HepG2 (cell line): ENCODE data around the gene LANCL2. TPM values are rescaled to one million over a fixed set of nuclear protein-coding genes. Genes with fewer than 3 reads are reported as not detected.

Source experiments
- ATAC-seq: fragments of 200-7000 bp; cut with Tn5 transposase; 3 replicates; pipeline ENCODE4 v1.9.1; 2020; ENCODE audit warnings: mild to moderate bottlenecking, moderate library complexity
- BruUV-seq: library from RNA; stranded (reverse); fragments of 400-500 nt; replicated peaks from 2 replicates; lab custom pipeline; 2021; lab: Mats Ljungman, UMichigan
- CTCF ChIA-PET: fragments of 300-600 bp; formaldehyde crosslinking; extraction: SDS; loops from one replicate; lab custom pipeline; 2021; ENCODE audit warnings: low total read pairs, inconsistent platforms, low intra/inter-chr PET ratio; lab: Yijun Ruan, JAX
- POLR2A ChIA-PET: fragments of 350-600 bp; sonication (Branson Sonifier 250); formaldehyde crosslinking; loops from one replicate; lab custom pipeline; 2020; ENCODE audit warnings: antibody characterized with exemption, inconsistent platforms; lab: Yijun Ruan, JAX
- DNase-seq: peaks from one replicate; pipeline ENCODE4 v3.0.0-alpha.2; 2015; ENCODE audit warnings: low spot score
- FAIRE-seq: peaks from 3 replicates; lab custom pipeline; 2011; peaks lifted over from hg19 to GRCh38; lab: Jason Lieb, UNC
- H2AFZ ChIP-seq: one replicate; pipeline ENCODE4 v1.6.1; 2011; ENCODE audit warnings: low read length, inconsistent platforms
- H3K27ac ChIP-seq: fragments of 300-600 bp; 3 replicates; pipeline ENCODE4 v1.8.0; 2011; ENCODE audit warnings: mixed run types, mild to moderate bottlenecking, mixed read lengths, low read length, inconsistent platforms; ENCODE audit not compliant: insufficient read depth; ENCODE audit errors: extremely low read length
- H3K27me3 ChIP-seq, 2 experiments: fragments of 200-600 bp in 1 of 2; 2 replicates in 1 of 2; 3 replicates in 1 of 2; pipeline versions ENCODE4 v1.6.0 to v1.8.0; 2011; ENCODE audit warnings: low read length in 2 of 2, mild to moderate bottlenecking in 2 of 2, moderate library complexity in 2 of 2, inconsistent platforms in 1 of 2; ENCODE audit not compliant: insufficient read depth in 2 of 2, control insufficient read depth in 1 of 2
- H3K36me3 ChIP-seq, 2 experiments: fragments of 200-600 bp in 1 of 2; replicated peaks in 1 of 2; 2 replicates in 1 of 2; 3 replicates in 1 of 2; pipeline versions ENCODE4 v1.5.1 to v1.8.0; 2011; ENCODE audit warnings: low read length in 2 of 2, inconsistent platforms in 1 of 2; ENCODE audit not compliant: insufficient read depth in 2 of 2, control insufficient read depth in 1 of 2
- H3K4me1 ChIP-seq: 2 replicates; pipeline ENCODE4 v1.5.1; 2012; ENCODE audit warnings: low read length, inconsistent platforms; ENCODE audit not compliant: insufficient read depth
- H3K4me2 ChIP-seq: 2 replicates; pipeline ENCODE4 v1.6.0; 2011; ENCODE audit warnings: low read depth, low read length, inconsistent platforms
- H3K4me3 ChIP-seq, 3 experiments: fragments of 200-600 bp in 1 of 3; sonication (generic), shearing (Covaris generic) in 1 of 3; replicated peaks in 1 of 3; 2 replicates each; pipeline ENCODE4 v1.5.1; 2011 to 2016; ENCODE audit warnings: low read length in 3 of 3, inconsistent platforms in 2 of 3, low read depth in 2 of 3, mild to moderate bottlenecking in 2 of 3, control low read depth in 1 of 3, mixed read lengths in 1 of 3; ENCODE audit not compliant: insufficient read depth in 1 of 3
- H3K79me2 ChIP-seq: one replicate; pipeline ENCODE4 v1.6.1; 2011; ENCODE audit warnings: low read length, inconsistent platforms; ENCODE audit not compliant: insufficient read depth
- H3K9ac ChIP-seq: 2 replicates; pipeline ENCODE4 v1.6.0; 2011; ENCODE audit warnings: mild to moderate bottlenecking, low read depth, low read length, inconsistent platforms; ENCODE audit not compliant: insufficient read depth
- H3K9me3 ChIP-seq: 2 replicates; pipeline ENCODE4 v1.5.1; 2012; ENCODE audit warnings: mild to moderate bottlenecking, low read length
- H4K20me1 ChIP-seq: 2 replicates; pipeline ENCODE4 v1.6.0; 2011; ENCODE audit warnings: inconsistent platforms, mild to moderate bottlenecking, low read length, moderate library complexity; ENCODE audit not compliant: insufficient read depth
- ATM ChIP-seq: fragments of 450-650 bp; IDR thresholded peaks from 2 replicates; pipeline ENCODE4 v1.7.1; 2017; ENCODE audit warnings: mild to moderate bottlenecking, borderline replicate concordance
- GLI4 ChIP-seq: sonication (generic); formaldehyde crosslinking; IDR thresholded peaks from 2 replicates; pipeline ENCODE4 v1.5.1; 2020; ENCODE audit warnings: missing genetic modification reagents, mild to moderate bottlenecking, moderate library complexity, borderline replicate concordance
- ISL2 ChIP-seq: sonication (generic); formaldehyde crosslinking; IDR thresholded peaks from 2 replicates; pipeline ENCODE4 v1.5.0; 2020; ENCODE audit warnings: missing genetic modification reagents
- MZF1 ChIP-seq: sonication (generic); formaldehyde crosslinking; IDR thresholded peaks from 2 replicates; pipeline ENCODE4 v1.8.1; 2023; ENCODE audit warnings: mild to moderate bottlenecking, missing genetic modification reagents, borderline replicate concordance
- RAD51 ChIP-seq: fragments of 450-650 bp; IDR thresholded peaks from 2 replicates; pipeline ENCODE4 v1.6.1; 2016; ENCODE audit warnings: borderline replicate concordance
- TAF15 ChIP-seq: fragments of 200-400 bp; formaldehyde crosslinking; IDR thresholded peaks from one replicate; pipeline ENCODE4 v1.6.1; 2018; ENCODE audit warnings: mild to moderate bottlenecking, low read depth, low read length; ENCODE audit not compliant: poor library complexity, severe bottlenecking
- ZNF788 ChIP-seq: sonication (generic); formaldehyde crosslinking; IDR thresholded peaks from 2 replicates; pipeline ENCODE4 v1.5.0; 2020; ENCODE audit warnings: mild to moderate bottlenecking, missing genetic modification reagents, borderline replicate concordance
- ZNF878 ChIP-seq: sonication (generic); formaldehyde crosslinking; IDR thresholded peaks from 2 replicates; pipeline ENCODE4 v1.8.1; 2023; ENCODE audit warnings: mild to moderate bottlenecking, missing genetic modification reagents, moderate library complexity
- ZSCAN30 ChIP-seq: sonication (generic); formaldehyde crosslinking; IDR thresholded peaks from 2 replicates; pipeline ENCODE4 v1.5.0; 2020; ENCODE audit warnings: mild to moderate bottlenecking, missing genetic modification reagents
- WGBS: methylation state at CpG from one replicate; pipeline ENCODE4 v1.1.6; 2017; ENCODE audit warnings: low lambda C conversion rate; 5-methylcytosine and 5-hydroxymethylcytosine counted together
- in situ Hi-C: cut with HindIII; loops from 2 replicates; pipeline ENCODE4 v1.10.0; 2017; ENCODE audit warnings: low pct_unique_long_range_greater_than_20kb; ENCODE audit not compliant: extremely low pct_ligation_motif_present
- intact Hi-C: fragments of 100-400 bp; cut with micrococcal nuclease; formaldehyde crosslinking; loops from one replicate; pipeline ENCODE4 v1.10.0; 2022; ENCODE audit not compliant: unreplicated experiment
- polyA plus RNA-seq, 8 experiments: library from polyadenylated mRNA; depleted of rRNA in 3 of 8; stranded (reverse) in 7 of 8; unstranded in 1 of 8; fragments of >200 nt; fragmentation: Illumina TruSeq in 4 of 8; extraction: Trizol in 4 of 8; gene quantifications; 2 replicates each; pipeline versions ENCODE4 v1.2.1 to v1.2.3, GENCODE V29; 2011 to 2016; ENCODE audit warnings: low read depth in 4 of 8, missing spikeins in 1 of 8, mixed read lengths in 1 of 8; ENCODE audit not compliant: insufficient read depth in 1 of 8
- total RNA-seq, 5 experiments: library from RNA; depleted of rRNA; stranded (reverse); fragments of >200 nt; fragmentation: Illumina TruSeq; extraction: Trizol; gene quantifications; 2 replicates each; pipeline ENCODE4 v1.2.3, GENCODE V29; 2016; ENCODE audit warnings: low read depth in 1 of 5
- TF ChIP-seq, protein P1 (sequence below): sonication (generic); formaldehyde crosslinking; IDR thresholded peaks from 2 replicates; pipeline ENCODE4 v1.5.1; 2020; ENCODE audit warnings: mild to moderate bottlenecking, missing genetic modification reagents

Gene LANCL2
- total and polyA plus RNA-seq, 2 of the 13 experiments (the other 11 are each of a cell fraction or from before 2014, with no cell fraction given): 10.0 to 13.8 TPM

- ChIA-PET CTCF (no interaction called here), POLR2A (no interaction called here)
- in situ Hi-C loops (loop anchor here (10.0 kb wide), 1 partner anchor 157 kb away; no protein-coding TSS in a partner anchor), intact Hi-C loops (no loop called here)
- H2AFZ ChIP-seq: no peak overlapping the region
- peaks cover 6% of the 10 kb centered on the region; the same call in 1 of the 2 replicates for H3K4me1 ChIP-seq
- no peak for ATAC-seq
- FAIRE-seq: no peak
- no peak for DNase-seq
- H3K4me3 ChIP-seq: no peak overlapping the region
- 100% methylated on average over 1 of the region's 1 CpG for WGBS
- H3K9me3 ChIP-seq: no peaks in the 10 kb centered on the region
- TF ChIP-seq, protein P1, sequence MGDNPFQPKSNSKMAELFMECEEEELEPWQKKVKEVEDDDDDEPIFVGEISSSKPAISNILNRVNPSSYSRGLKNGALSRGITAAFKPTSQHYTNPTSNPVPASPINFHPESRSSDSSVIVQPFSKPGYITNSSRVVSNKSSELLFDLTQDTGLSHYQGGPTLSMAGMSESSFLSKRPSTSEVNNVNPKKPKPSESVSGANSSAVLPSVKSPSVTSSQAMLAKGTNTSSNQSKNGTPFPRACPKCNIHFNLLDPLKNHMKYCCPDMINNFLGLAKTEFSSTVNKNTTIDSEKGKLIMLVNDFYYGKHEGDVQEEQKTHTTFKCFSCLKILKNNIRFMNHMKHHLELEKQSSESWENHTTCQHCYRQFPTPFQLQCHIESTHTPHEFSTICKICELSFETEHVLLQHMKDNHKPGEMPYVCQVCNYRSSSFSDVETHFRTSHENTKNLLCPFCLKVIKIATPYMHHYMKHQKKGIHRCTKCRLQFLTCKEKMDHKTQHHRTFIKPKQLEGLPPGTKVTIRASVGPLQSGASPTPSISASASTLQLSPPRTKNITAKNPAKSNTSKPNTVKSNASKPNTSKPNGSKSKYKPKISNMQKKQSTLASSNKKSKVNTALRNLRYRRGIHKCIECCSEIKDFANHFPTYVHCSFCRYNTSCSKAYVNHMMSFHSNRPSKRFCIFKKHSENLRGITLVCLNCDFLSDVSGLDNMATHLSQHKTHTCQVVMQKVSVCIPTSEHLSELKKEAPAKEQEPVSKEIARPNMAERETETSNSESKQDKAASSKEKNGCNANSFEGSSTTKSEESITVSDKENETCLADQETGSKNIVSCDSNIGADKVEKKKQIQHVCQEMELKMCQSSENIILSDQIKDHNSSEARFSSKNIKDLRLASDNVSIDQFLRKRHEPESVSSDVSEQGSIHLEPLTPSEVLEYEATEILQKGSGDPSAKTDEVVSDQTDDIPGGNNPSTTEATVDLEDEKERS (CRISPR knock-in tag): no peak
- TF ChIP-seq TAF15 (no peak), MZF1 (CRISPR knock-in tag) (no peak), GLI4 (CRISPR knock-in tag) (no peak), ATM (no peak), ISL2 (CRISPR knock-in tag) (no peak), ZSCAN30 (no peak), ZNF878 (CRISPR knock-in tag) (no peak), ZNF788 (CRISPR knock-in tag) (no peak), RAD51 (no peak)
- no peaks in the 10 kb centered on the region for H4K20me1 ChIP-seq
- no peak overlapping the region for H3K4me2 ChIP-seq
- no peaks in the 10 kb centered on the region; a peak in 1 of 5 replicates for H3K36me3 ChIP-seq
- H3K27ac ChIP-seq: no peak overlapping the region
- no peaks in the 10 kb centered on the region for H3K79me2 ChIP-seq
- BruUV-seq: no TSS peak
- H3K27me3 ChIP-seq: no peaks in the 10 kb centered on the region
- H3K9ac ChIP-seq: no peak overlapping the region
Measured at GRCh38 chr7:55437375-55437774, 72.2 kb downstream of the LANCL2 start.
